ENCODE measurements around the gene ETS2.

DNA sequence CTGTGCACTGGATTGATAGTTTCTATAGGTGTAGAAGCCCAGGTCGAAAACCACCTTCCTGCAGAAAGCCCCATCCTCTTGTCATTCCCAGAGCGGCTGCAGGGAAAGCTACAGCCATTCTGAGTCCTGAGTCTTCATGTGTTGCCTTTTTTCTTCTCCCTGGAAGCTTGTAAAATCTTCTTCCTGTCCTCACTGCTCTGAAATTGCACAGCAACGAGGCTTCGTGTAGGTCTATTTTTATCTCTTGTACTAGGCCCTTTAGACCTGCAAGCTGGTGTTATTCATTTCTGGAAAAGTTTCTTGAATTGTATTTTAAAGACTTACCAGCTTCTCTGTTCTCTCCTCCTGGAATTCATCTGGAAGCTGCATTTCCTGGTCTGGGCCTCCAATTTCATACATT is 44.2 kb upstream of the ETS2 start:
- TF ChIP-seq, protein P1, sequence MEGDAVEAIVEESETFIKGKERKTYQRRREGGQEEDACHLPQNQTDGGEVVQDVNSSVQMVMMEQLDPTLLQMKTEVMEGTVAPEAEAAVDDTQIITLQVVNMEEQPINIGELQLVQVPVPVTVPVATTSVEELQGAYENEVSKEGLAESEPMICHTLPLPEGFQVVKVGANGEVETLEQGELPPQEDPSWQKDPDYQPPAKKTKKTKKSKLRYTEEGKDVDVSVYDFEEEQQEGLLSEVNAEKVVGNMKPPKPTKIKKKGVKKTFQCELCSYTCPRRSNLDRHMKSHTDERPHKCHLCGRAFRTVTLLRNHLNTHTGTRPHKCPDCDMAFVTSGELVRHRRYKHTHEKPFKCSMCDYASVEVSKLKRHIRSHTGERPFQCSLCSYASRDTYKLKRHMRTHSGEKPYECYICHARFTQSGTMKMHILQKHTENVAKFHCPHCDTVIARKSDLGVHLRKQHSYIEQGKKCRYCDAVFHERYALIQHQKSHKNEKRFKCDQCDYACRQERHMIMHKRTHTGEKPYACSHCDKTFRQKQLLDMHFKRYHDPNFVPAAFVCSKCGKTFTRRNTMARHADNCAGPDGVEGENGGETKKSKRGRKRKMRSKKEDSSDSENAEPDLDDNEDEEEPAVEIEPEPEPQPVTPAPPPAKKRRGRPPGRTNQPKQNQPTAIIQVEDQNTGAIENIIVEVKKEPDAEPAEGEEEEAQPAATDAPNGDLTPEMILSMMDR (optimal IDR thresholded peaks at IDR 0.05 in 1 of 3, IDR thresholded peaks at IDR 0.05 in 1 of 3, conservative IDR thresholded peaks at IDR 0.05 in 1 of 3; ENCODE audit: extremely low read depth in 1 of 3, insufficient read depth in 2 of 3, low read length in 3 of 3) = no peak
- TF ChIP-seq EZH2 (IDR thresholded peaks at IDR 0.05; ENCODE audit: low read length) = no peak
